Pericardium fibroblast (primary cell): ENCODE measurements around the gene ZNF516. TPM values are rescaled to one million over a fixed set of nuclear protein-coding genes. Genes with fewer than 3 reads are reported as not detected.

ENCODE experiments used
- total RNA-seq: library from RNA; depleted of rRNA; stranded (reverse); fragments of >200 nt; gene quantifications from 2 replicates; pipeline ENCODE4 v1.2.3, GENCODE V29; 2015

Gene ZNF516, protein sequence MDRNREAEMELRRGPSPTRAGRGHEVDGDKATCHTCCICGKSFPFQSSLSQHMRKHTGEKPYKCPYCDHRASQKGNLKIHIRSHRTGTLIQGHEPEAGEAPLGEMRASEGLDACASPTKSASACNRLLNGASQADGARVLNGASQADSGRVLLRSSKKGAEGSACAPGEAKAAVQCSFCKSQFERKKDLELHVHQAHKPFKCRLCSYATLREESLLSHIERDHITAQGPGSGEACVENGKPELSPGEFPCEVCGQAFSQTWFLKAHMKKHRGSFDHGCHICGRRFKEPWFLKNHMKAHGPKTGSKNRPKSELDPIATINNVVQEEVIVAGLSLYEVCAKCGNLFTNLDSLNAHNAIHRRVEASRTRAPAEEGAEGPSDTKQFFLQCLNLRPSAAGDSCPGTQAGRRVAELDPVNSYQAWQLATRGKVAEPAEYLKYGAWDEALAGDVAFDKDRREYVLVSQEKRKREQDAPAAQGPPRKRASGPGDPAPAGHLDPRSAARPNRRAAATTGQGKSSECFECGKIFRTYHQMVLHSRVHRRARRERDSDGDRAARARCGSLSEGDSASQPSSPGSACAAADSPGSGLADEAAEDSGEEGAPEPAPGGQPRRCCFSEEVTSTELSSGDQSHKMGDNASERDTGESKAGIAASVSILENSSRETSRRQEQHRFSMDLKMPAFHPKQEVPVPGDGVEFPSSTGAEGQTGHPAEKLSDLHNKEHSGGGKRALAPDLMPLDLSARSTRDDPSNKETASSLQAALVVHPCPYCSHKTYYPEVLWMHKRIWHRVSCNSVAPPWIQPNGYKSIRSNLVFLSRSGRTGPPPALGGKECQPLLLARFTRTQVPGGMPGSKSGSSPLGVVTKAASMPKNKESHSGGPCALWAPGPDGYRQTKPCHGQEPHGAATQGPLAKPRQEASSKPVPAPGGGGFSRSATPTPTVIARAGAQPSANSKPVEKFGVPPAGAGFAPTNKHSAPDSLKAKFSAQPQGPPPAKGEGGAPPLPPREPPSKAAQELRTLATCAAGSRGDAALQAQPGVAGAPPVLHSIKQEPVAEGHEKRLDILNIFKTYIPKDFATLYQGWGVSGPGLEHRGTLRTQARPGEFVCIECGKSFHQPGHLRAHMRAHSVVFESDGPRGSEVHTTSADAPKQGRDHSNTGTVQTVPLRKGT
- 17.9 and 21.3 TPM in 2 replicates for total RNA-seq

DNA sequence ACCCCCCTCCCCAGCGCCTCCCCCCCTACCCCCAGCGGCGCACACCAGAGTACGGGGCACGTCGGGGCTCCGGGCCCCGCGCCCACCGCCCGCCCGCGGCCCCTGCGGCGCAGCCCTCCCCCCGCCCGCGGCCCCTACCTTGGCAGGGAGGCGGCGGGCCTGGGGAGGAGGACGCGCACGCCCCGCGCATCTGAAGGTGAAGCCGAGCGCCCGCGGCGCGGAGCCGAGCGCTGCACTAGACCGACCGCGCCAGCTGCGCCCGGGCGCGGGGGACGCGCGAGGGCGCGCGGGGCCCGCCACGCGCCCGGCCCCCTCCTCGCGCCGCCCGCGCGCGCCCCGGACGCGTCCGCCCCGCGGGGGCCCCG, at the start of gene ZNF516:
Gene ZNF516 (minus strand): TSS at position 237 of the 365 bp plus-strand sequence. CDS start 52,188 bp downstream, outside the sequence.

